HT-29 (cell line): ENCODE measurements around the gene UBE2QL1. TPM values are rescaled to one million over a fixed set of nuclear protein-coding genes. Genes with fewer than 3 reads are reported as not detected.
A peak's percentile ranks its signal among the peaks of the same experiment; 100 is the strongest.

ENCODE experiments used
- DNase-seq: peaks from one replicate; pipeline ENCODE4 v3.0.0-alpha.2; 2015; ENCODE audit warnings: low spot score
- total RNA-seq: library from RNA; depleted of rRNA; stranded (reverse); fragments of >200 nt; shearing (Covaris generic); gene quantifications from 2 replicates; pipeline ENCODE4 v1.2.3, GENCODE V29; 2014

Gene UBE2QL1
- total RNA-seq, 1 experiment from 2014 or later: not detected

DNA sequence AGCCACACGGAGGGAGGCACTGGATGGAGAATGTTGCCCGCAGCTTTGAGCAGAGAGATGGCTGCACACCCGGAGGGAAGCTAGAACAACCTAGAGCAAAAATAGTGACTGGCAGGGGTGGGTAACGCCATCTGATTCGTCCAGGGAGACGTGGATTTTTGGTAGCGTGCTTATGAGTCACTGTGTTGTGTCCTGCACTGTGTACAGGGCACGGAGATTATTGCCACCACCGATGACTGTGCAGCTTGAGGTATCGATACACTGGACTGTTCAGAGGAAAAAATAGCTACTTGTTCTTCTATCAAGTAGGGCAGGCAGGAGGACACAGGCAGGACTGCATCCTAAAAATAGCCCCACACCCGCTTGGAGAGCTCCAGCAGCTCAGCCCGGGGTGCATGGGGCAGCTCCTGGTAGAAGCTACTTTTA, 6.0 kb downstream of the UBE2QL1 start:
- DNase-seq: no peak

DNA sequence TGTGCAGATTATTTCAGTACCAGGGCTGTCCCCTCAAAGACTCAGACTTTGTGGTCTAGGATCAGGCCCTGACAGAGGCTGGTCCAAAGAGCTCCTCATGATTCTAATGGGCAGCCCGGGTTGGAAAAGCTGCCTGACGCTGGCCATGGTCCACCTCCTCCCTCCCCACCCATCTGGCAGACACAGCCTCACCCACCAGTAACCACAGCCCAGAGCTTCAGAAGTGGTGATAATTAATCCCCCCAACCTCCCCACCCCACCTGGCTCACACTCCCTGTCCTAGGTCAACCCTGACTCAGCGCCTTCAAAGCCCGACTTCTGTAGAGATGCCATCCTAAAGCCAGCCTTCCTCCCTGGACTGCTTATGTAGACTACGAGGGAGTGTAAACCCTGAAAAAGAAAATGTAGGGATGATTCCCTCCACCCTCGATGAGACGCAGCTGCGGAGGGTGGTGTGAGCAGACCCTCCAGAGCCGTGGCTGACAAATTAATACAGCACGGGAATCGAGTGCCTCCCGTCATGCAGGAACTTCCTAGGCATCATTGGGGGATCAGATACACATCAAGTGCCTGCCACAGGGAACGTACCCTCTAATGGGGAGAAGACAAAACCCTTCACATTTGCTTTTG, 7.0 kb downstream of the UBE2QL1 start:
- no peak for DNase-seq

DNA sequence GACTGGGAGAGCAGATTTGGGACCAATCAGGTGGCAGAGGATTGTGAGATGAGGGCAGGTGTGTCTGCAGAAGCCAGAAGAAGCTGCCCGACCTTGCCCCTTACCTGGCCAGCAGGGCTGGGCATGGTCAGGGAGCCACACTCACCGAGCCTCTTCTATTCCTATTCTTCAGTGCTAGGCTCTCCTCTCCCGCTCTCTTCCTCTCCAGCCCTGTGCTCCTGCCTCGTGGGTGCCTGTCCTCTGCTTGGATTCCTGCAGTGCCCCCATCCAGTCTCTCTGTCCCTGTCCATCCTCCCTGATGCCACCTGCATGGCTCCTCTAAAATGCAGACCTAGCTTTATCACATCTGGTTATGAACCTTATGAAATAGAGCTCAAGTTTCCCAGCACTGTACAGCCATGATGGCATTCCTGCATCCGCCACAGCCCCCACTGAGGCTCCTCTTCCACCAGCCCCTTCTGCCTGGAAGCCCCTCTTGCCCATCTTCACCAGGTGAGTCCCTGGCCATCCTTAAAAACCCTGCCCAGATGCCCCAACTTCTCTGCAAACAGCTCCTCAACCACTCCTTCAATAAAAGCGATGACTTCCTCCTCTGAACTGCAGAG, 8.2 kb downstream of the UBE2QL1 start:
- no peak for DNase-seq

DNA sequence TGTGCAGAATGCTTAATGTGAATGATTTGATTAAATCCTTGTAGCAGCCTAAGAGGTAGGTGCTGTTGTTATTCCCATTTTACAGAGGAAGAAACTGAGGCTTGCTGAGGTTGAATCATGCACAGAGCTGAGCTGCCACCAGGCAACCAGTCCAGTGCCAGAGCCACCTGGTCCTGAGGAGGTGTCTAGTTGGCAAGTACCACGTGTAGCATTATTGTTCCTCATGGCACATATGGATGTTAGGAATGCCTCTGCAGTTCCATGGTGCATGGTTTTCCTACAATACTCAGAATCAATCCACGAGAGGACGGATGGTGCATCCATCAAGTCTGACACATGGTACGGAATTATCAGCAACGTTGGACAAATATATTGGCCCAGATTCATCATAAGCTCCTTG, 8.9 kb downstream of the UBE2QL1 start:
- no peak for DNase-seq

DNA sequence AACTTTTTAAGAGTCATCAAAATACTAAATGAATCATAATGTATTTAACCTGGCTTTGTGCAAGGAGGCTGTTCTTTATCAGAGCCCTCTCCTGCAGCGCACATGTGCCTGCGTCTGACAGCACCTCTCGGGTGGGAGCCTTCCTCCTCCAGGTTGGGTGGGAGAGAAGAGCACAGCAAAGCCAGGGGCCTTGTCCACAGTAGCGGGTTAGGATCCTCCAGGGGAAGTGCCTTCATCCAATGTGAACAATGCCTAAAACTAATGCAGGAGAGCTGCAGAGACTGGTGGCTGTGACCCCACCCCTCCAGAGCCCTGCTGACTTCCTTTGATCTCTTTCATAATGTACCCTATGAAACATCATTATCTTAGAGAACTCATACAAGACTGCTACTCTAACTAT, 10.2 kb downstream of the UBE2QL1 start:
- no peak for DNase-seq

DNA sequence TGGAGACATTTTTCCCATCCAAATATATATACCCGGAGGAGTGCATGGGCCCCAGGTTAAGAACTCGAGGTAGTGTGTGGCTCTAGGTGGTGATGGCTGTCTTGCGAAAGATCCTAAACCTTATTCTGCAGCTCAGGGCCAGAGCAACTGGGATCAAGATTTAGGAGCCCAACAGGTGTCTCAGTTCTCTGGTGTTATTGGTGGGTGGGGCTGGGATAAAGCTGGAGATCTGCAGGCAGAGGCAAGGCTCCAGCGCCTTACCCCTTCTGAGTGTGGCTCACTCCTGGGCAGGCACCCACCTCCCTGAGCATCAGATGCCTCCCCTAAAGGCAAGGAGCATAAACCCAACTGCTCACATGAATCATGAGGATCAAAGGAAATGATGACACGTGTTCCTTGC, 11.2 kb downstream of the UBE2QL1 start:
- no peak for DNase-seq

DNA sequence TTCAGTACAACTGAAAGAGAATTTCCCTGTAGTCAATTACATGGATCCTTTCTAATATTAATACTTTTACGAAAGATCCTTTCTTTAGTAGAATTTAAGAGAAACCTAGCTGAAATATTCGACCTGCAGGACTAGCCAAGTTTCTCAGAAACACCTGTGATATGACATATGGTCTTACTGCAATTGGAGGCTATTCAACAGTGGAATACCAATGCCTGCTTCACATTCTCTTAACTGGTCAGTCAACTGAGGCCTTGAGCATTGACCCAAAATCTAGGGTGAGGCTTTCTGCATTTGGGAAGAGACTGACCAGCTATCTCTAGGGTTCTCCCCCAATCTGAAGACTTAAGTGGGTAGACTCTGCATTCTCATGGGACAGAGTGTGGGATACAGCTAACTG, 12.3 kb downstream of the UBE2QL1 start:
- no peak for DNase-seq

DNA sequence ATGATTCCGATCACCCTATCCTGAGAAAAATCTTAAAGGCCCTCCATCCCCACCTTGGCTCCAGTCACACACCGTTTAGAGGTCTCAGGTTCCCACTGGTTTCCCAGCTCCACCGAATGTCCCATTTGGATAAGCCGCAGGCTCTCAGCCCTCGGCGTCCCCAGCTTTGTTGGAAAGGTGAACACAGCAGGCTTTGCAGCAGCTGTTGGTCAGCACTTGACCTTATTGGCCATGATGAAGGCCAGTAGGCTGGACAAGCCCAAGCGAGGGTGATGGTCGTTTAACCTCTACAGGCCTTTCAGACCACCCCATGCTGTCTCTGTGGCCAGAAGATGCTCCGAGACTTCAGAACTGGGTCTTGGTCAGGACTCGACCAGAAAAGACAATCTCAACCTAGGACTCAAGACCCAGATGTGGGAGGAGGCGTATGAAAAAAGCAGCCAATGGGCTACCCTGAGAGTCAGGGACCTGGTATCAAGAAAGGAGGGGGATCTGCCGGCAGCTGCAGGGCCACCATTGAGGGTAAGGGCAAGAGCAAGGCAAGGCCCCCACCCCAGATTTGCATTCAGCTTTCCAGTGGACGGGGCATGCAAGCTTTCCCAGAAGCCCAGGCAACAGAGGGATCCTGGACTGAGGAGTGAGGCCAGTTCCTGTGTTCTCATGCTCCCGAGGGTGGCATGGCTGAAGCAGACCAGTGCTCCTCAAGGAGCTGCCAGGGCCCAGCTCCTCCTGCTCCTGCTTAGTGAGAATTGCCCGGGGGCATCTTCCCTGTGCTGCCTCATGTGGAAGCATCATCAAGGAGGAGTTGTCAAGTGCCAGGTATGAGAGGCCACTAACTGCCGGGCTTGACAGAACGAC, 13.4 kb downstream of the UBE2QL1 start:
- no peak for DNase-seq

DNA sequence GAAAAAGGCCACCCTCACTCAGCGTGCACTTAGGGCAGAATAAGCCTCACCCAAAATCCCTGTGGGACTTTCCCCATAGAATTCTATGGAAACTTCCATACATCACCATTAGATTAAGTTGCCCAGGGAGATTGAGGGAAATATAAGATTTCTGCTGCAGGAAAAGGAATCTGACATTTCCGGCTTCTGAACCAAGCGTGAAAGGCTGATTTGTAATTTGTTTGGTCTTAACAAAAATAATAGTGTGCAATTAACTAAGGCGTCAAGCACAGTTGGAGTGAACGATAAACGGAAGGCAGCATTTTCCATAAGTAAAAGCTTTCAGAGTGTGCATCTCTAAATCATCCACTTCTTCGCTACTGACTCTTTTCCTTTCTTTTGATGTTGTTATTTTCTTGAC, 14.0 kb downstream of the UBE2QL1 start:
- no peak for DNase-seq

DNA sequence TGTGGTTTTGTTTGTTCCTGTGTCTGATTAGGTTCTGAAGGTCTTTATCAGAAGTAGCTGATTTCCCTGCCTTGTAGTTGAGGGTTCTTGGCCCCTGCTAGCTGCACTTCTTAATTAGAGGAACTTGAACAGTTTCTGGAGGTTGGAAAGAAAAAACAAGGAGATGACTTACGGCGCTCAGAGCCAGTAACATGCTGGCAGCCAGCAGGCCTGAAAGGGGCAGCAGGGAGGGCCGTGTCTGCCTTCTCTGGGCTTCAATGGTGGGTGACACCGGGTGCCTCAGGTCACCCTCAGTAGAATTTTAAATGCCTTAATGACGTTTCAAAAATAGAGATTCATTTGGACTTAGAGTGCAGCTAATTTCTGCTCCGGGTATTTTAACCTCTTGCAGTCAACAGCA, 15.8 kb downstream of the UBE2QL1 start:
- DNase-seq: no peak

DNA sequence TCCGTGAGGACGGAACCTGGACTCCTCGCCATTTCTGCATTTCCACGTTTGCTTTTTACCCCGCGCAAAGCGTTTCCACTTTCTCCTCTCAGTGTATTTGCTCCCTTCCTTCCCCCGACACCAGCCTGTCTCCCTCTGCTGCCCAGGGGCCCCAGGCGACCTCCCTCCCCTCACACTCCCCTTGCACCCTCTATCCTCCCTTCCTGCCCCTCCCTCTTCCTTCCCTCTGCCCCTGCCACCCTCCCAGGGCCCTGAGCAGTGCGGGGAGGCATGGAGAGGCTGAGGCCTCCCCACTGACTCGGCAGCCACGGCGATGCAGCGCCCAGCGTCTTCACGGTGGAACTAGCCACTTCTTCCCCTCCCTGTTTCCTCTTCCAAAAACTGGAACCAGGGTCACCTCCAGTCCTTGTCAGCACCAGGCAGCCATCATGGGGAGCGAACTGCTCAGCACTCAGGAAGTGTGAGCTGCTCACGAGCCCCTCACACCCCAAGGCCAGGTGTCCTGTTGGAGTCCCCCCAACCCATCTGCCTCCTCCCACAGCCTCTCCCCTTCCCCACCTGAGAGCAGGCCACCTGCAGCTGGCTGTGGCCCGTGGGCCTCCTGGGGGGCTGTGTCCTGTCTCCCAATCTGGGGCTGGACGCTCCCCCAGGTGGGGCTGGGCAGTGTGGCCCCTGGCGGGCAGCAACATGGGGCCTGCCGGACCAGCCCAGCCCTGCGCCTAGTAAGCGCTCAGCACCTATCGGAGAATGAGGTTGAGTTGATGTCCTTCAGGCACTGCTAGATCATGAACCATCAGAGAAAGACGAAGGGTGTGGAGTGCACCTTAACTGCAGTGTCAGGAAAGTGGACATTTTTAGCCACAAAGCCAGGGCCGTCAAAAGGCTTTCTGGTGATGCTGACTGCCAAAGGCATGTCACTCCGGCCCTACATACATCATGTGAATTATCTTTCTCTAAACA, 17.5 kb downstream of the UBE2QL1 start:
- no peak for DNase-seq

DNA sequence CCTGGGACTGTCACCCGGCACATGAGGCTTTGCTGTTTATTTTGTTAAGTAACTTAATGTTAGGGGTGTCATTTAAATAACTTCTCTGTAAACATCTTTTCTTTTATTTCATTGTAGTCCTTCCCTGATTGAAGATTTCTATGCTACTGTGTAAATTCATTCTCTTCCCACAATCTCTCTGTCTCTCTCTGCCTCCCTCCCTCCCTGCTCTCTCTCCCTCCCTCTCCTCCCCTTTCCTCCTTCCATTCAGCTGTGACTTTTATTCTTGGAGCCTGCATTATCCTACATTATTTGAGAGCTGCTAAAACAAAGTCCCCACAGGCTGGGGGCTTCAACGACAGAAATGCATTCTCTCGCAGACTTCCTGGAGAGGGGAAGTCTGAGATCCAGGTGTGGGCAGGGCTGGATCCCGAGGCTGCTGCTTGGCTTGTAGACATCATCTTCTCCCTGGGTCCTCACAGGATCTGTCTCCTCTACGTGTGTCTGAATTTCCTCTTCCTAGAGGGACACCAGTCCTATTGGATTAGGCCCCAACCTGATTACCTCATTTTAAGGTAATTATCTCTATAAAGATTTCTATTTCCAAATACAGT, 18.4 kb downstream of the UBE2QL1 start:
- DNase-seq: no peak

DNA sequence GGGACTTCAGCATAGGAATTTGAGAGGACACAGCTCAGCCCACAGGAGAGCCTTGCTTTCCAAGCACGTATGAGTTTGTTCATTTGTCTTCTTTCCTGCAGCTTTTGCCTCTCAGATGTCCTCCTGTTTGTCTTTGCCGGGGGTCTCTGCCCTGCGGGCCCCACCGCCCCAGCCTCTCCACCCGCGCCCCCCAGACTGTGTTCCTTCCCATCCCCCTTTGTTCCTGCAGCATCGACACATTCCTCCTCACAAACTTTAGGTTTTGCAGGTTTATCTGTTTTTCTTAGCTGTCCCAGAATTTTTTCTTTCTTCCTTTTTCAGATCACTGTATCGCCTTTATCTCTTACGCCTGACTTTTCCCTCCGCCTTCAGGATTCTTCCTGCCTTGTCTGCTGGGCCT, 18.9 kb downstream of the UBE2QL1 start:
- DNase-seq: no peak

DNA sequence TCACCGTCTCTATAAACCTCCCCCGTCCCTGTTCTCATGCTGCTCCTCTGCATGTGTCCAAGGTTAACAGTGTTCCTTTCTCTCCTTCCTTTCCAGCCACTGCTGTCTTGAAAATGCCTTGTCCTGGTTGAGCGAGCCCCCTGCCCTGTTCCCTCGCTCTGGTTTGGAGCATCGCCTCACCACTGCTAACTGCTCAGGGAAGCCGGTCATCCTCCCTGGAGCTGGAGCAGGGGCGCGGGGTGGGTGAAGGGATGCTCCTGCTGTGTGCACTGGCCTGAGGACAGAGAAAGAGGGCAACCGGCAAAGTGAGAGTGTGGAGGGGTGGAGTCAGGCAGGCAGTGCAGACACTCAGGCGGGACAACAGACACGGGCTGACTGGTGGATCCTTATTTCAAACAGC, 19.4 kb downstream of the UBE2QL1 start:
- no peak for DNase-seq

DNA sequence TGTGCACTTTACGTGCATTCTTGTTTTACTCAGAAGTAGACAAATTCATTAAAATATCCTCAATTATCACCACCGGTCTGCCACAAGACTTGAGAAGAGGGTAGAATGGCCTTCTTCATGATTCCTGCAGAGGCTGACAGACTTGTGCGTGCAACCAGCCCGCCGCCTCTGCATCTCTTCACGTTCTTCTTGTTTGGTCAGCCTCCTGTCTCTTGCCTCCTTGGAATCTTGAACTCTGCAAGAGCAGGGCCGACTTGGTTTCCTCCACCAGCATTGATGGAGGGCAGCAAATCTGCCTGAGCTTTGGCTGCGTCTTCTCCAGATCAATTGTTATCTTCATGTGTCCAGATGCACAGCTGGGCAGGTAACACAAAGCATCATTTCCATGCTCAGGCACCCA, 20.2 kb downstream of the UBE2QL1 start:
- no peak for DNase-seq

DNA sequence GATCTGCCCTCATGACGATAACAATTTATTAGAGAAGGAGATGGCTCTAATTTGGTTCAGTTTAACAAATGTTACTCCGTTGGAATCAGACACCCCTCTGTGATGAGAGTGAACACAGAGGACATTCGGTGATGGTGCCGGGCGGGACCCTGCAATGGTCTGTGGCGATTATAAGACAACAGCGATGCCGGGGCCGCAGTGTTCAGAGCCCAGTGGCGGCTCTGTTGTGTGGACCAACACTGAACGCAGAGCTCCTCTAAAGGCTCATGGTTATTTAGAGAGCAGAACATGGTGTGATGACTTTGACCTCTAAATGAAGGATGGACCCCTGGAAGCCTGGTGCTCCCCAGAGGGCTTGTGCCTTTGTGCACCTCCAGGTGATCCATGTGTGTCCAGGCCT, 21.2 kb downstream of the UBE2QL1 start:
- no peak for DNase-seq

DNA sequence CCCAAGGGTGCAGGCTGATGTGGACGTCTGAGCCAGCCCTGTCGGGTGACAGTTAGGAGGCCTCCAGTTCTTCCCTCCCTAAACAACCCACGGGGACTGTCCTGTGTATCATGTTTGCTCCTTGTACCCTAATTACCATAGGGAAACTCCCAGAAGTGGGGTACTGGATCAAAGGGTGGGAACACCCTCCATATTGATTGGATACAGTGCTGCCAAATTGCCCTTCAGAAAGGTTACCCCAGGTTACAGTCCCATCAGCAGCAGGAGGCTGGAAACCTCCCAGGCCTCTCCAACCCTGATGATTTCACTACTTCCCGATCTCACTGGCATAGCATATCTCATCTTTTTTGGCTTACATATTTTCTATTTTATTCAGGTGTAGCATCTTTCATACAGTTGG, 22.0 kb downstream of the UBE2QL1 start:
- DNase-seq: no peak

DNA sequence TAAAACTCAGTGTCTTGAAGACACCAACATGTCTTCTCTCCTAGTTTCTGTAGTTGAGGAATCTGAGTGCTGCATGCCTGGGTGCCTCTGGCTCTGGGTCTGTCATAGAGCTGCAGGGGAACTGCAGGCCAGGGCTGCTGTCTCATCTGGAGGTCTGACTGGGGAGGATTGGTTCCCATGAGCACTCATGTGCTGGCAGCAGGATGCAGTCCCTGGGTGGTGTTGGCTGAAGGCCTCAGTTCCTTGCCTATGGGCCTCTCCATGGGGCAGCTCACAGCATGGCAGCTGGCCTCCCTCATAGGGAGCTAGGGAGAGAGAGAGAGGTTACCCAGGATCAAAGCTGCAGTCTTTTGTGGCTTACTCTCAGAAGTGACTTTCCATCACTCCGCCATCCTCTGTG, 22.6 kb downstream of the UBE2QL1 start:
- DNase-seq: no peak

DNA sequence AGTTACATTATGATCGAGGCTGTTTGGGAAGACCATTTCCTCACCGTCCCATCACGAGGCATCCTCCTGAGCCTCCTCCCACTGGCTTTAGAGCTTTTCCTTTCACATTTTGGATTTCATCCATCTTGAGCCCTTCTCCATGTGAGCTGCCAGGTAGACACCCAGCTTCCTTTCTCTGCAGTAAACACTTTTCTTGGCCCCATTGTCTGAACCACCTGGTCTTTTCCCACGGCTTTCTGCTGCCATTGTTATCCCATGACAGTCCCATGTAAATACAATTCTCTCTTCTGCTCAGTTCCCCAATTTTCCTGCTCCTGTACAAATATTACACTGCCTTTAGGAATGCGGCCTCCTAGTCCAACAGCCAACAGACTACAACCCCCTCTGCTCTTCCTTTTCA, 24.1 kb downstream of the UBE2QL1 start:
- DNase-seq: no peak

DNA sequence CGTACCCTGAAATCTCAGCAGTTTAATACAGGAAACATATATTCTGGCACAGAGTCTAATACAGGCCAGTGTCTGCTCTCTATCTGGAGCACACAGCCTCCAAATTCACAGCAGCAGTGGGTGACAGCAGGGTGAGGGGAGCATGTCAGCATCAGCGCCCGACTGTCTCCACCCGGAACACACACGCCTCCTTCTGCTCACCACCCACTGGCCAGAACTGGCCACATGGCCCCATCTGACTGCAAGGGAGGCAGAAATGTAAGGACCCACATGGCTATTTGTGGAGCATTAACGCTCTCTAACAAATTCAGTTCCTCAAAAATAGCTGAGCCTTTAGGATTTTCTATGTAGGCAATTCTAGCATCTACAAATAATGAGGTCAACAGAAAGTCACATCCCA, 24.6 kb downstream of the UBE2QL1 start:
- no peak for DNase-seq

DNA sequence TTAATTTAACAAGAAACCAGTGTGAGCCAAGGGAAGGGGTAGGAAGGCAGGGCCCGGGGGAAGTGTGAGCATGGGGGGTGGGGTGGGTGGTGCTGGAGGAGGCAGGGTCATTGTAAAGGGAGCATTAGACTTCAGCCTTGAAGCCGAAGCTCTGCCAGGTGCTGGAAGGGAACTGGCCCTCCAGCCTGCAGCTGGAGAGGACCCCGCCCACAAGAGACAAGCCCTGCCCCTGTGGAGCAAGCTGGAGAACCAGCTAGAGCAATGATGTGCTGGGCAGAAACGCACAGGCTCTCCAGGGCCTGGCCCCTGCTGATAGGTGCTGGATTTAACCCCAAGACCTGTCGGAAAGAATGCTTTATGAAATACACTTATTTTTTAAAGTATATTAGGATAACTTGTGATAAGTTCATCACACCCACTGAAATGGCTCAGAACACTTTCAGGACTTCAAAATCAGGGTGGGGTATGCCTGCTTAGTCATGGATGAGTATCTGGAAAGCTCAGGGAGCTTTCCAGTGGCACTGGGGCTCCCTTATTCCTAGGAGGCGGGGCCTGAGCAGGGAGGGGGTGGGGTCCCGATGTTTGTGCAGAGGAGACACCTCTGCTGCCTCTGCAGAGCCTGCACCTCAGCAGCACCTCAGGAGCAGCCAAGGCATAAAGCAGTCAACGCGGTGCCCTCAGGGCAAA, 27.1 kb downstream of the UBE2QL1 start:
- DNase-seq: peak; percentile 13
